ENCODE measurements around the gene ZNF169.
"Not testable (repeated sequence)": the region's sequence is repeated elsewhere in the genome, so short reads cannot be mapped to it uniquely, and the experiment has no call there.

ZNF169 gene

GRCh38 chr9:94259077-94259862 is at the start of gene ZNF169:
Gene ZNF169 (plus strand): TSS chr9:94259298. CDS start chr9:94278813, 19,515 bp downstream.
- peak; percentile 92 for DNase-seq (ENCODE audit: low spot score)

- no peak for DNase-seq (ENCODE audit: low spot score)
These were observed 48.2 kb upstream of the ZNF169 start for GRCh38 chr9:94210616-94211603.

GRCh38 chr9:94212091-94212490 is 47.0 kb upstream of the ZNF169 start:
- DNase-seq (ENCODE audit: low spot score): no peak

GRCh38 chr9:94212531-94212930 is 46.6 kb upstream of the ZNF169 start:
- no peak for DNase-seq (ENCODE audit: low spot score)

GRCh38 chr9:94213511-94214124 is 45.5 kb upstream of the ZNF169 start:
- DNase-seq (ENCODE audit: low spot score): peak; percentile 78

- DNase-seq (ENCODE audit: low spot score): no peak
These were observed 36.2 kb upstream of the ZNF169 start for GRCh38 chr9:94222870-94223269.

- DNase-seq (ENCODE audit: low spot score): not testable (repeated sequence)
These were observed 33.7 kb upstream of the ZNF169 start for GRCh38 chr9:94225413-94225812.

GRCh38 chr9:94228616-94229015 is 30.5 kb upstream of the ZNF169 start:
- DNase-seq (ENCODE audit: low spot score): no peak

- no peak for DNase-seq (ENCODE audit: low spot score)
These were observed 26.7 kb upstream of the ZNF169 start for GRCh38 chr9:94232428-94232827.

GRCh38 chr9:94241098-94241497 is 18.0 kb upstream of the ZNF169 start:
- not testable (repeated sequence) for DNase-seq (ENCODE audit: low spot score)

- DNase-seq (ENCODE audit: low spot score): no peak
These were observed 13.4 kb upstream of the ZNF169 start for GRCh38 chr9:94245651-94246050.

- DNase-seq (ENCODE audit: low spot score): no peak
These were observed 8.6 kb upstream of the ZNF169 start for GRCh38 chr9:94250456-94250855.

- no peak for DNase-seq (ENCODE audit: low spot score)
These were observed 3.1 kb upstream of the ZNF169 start for GRCh38 chr9:94256007-94256406.

GRCh38 chr9:94265626-94266402 is 6.7 kb downstream of the ZNF169 start:
- not testable (repeated sequence) for DNase-seq (ENCODE audit: low spot score)

GRCh38 chr9:94269264-94269663 is 10.2 kb downstream of the ZNF169 start:
- no peak for DNase-seq (ENCODE audit: low spot score)

GRCh38 chr9:94270009-94270408 is 10.9 kb downstream of the ZNF169 start:
- no peak for DNase-seq (ENCODE audit: low spot score)

GRCh38 chr9:94277029-94277428 is 17.9 kb downstream of the ZNF169 start:
- DNase-seq (ENCODE audit: low spot score): not testable (repeated sequence)

GRCh38 chr9:94277885-94278536 is 18.9 kb downstream of the ZNF169 start:
- DNase-seq (ENCODE audit: low spot score): no peak

- no peak for DNase-seq (ENCODE audit: low spot score)
These were observed 21.4 kb downstream of the ZNF169 start for GRCh38 chr9:94280409-94280989.

GRCh38 chr9:94281101-94281500 is 22.0 kb downstream of the ZNF169 start:
- DNase-seq (ENCODE audit: low spot score): no peak

- no peak for DNase-seq (ENCODE audit: low spot score)
These were observed 27.0 kb downstream of the ZNF169 start for GRCh38 chr9:94286116-94286515.
